H9 (cell line): ENCODE results near the gene MAPKAP1. TPM values are rescaled to one million over a fixed set of nuclear protein-coding genes. Genes with fewer than 3 reads are reported as not detected.

Source experiments
- DNase-seq: peaks from one replicate; pipeline ENCODE4 v3.0.0-alpha.2; 2017
- H2AFZ ChIP-seq: one replicate; pipeline ENCODE4 v1.6.1; 2013; ENCODE audit warnings: mild to moderate bottlenecking, low read length, control low read depth, moderate library complexity
- H2AK5ac ChIP-seq: 2 replicates; pipeline ENCODE4 v1.6.1; 2013; ENCODE audit warnings: low read length, control low read depth, mixed read lengths; ENCODE audit not compliant: insufficient read length
- H2BK120ac ChIP-seq: one replicate; pipeline ENCODE4 v1.6.1; 2013; ENCODE audit warnings: low read depth, mild to moderate bottlenecking, low read length, control low read depth, inconsistent platforms; ENCODE audit not compliant: poor library complexity, severe bottlenecking
- H2BK12ac ChIP-seq: 2 replicates; pipeline ENCODE4 v1.6.1; 2013; ENCODE audit warnings: low read length, control low read depth, mixed read lengths, low read depth; ENCODE audit not compliant: insufficient read length
- H2BK15ac ChIP-seq: 2 replicates; pipeline ENCODE4 v1.6.1; 2013; ENCODE audit warnings: low read depth, low read length, control low read depth
- H2BK20ac ChIP-seq: one replicate; pipeline ENCODE4 v1.6.1; 2013; ENCODE audit warnings: low read depth, mild to moderate bottlenecking, low read length, control low read depth, inconsistent platforms; ENCODE audit not compliant: poor library complexity, severe bottlenecking
- H2BK5ac ChIP-seq: 2 replicates; pipeline ENCODE4 v1.6.1; 2013; ENCODE audit warnings: low read length, control low read depth, mixed read lengths; ENCODE audit not compliant: insufficient read length
- H3K14ac ChIP-seq: 2 replicates; pipeline ENCODE4 v1.6.1; 2013; ENCODE audit warnings: low read length, control low read depth; ENCODE audit not compliant: insufficient read depth
- H3K18ac ChIP-seq: 2 replicates; pipeline ENCODE4 v1.6.1; 2013; ENCODE audit warnings: low read depth, mild to moderate bottlenecking, mixed read lengths, low read length, control low read depth; ENCODE audit not compliant: insufficient read length
- H3K23ac ChIP-seq: 2 replicates; pipeline ENCODE4 v1.6.1; 2013; ENCODE audit warnings: low read length, control low read depth, mixed read lengths, low read depth; ENCODE audit not compliant: insufficient read length
- H3K23me2 ChIP-seq: 2 replicates; pipeline ENCODE4 v1.6.1; 2013; ENCODE audit warnings: low read depth, mild to moderate bottlenecking, mixed read lengths, low read length, control low read depth; ENCODE audit not compliant: insufficient read length, poor library complexity, severe bottlenecking
- H3K27ac ChIP-seq: 2 replicates; pipeline ENCODE4 v1.5.1; 2013; ENCODE audit warnings: low read length, control low read depth, mixed read lengths, low read depth; ENCODE audit not compliant: insufficient read length
- H3K27me3 ChIP-seq: 2 replicates; pipeline ENCODE4 v1.6.1; 2013; ENCODE audit warnings: low read length, control low read depth, inconsistent platforms; ENCODE audit not compliant: insufficient read depth
- H3K4ac ChIP-seq: 2 replicates; pipeline ENCODE4 v1.6.1; 2013; ENCODE audit warnings: low read depth, mild to moderate bottlenecking, control low read depth, inconsistent platforms, low read length, moderate library complexity
- H3K4me1 ChIP-seq: 2 replicates; pipeline ENCODE4 v1.6.1; 2013; ENCODE audit warnings: low read length, control low read depth, inconsistent platforms; ENCODE audit not compliant: insufficient read depth
- H3K4me2 ChIP-seq: 2 replicates; pipeline ENCODE4 v1.6.1; 2013; ENCODE audit warnings: low read length, control low read depth, mixed read lengths; ENCODE audit not compliant: insufficient read length, insufficient read depth
- H3K56ac ChIP-seq: 2 replicates; pipeline ENCODE4 v1.6.1; 2013; ENCODE audit warnings: low read depth, mild to moderate bottlenecking, mixed read lengths, low read length, control low read depth; ENCODE audit not compliant: insufficient read length
- H3K79me1 ChIP-seq: 2 replicates; pipeline ENCODE4 v1.6.1; 2013; ENCODE audit warnings: low read depth, mild to moderate bottlenecking, moderate library complexity, low read length, control low read depth, inconsistent platforms; ENCODE audit not compliant: insufficient read depth, poor library complexity, severe bottlenecking
- H3K79me2 ChIP-seq: 2 replicates; pipeline ENCODE4 v1.6.1; 2013; ENCODE audit warnings: low read length, control low read depth, inconsistent platforms; ENCODE audit not compliant: insufficient read depth
- H3K9ac ChIP-seq: 2 replicates; pipeline ENCODE4 v1.6.1; 2013; ENCODE audit warnings: low read length, control low read depth, mixed read lengths; ENCODE audit not compliant: insufficient read length; ENCODE audit errors: extremely low read depth
- H3K9me3 ChIP-seq: one replicate; pipeline ENCODE4 v1.6.1; 2013; ENCODE audit warnings: low read depth, low read length, inconsistent platforms; ENCODE audit not compliant: control insufficient read depth
- H3T11ph ChIP-seq: one replicate; pipeline ENCODE4 v1.6.1; 2013; ENCODE audit warnings: mild to moderate bottlenecking, low read length, control low read depth, inconsistent platforms
- H4K20me1 ChIP-seq: one replicate; pipeline ENCODE4 v1.6.1; 2013; ENCODE audit not compliant: control insufficient read depth, insufficient read length, insufficient read depth
- H4K5ac ChIP-seq: 2 replicates; pipeline ENCODE4 v1.6.1; 2013; ENCODE audit warnings: low read depth, mild to moderate bottlenecking, mixed read lengths, low read length, control low read depth; ENCODE audit not compliant: insufficient read length
- H4K8ac ChIP-seq: replicated peaks from 2 replicates; pipeline ENCODE4 v1.6.1; 2013; ENCODE audit warnings: low read length, control low read depth, mixed read lengths, low read depth; ENCODE audit not compliant: insufficient read length
- H4K91ac ChIP-seq: 2 replicates; pipeline ENCODE4 v1.6.1; 2013; ENCODE audit warnings: low read depth, mild to moderate bottlenecking, moderate library complexity, mixed read lengths, low read length, control low read depth; ENCODE audit not compliant: insufficient read length
- H3K27ac Mint-ChIP-seq, 3 experiments: 2 replicates in 2 of 3; 3 replicates in 1 of 3; pipeline ENCODE4 v1.8.0; 2020 to 2021; ENCODE audit warnings: mixed read lengths in 3 of 3, mild to moderate bottlenecking in 1 of 3, moderate library complexity in 1 of 3
- H3K27me3 Mint-ChIP-seq: 2 replicates; pipeline ENCODE4 v1.8.0; 2021; ENCODE audit warnings: low read depth, mild to moderate bottlenecking, moderate library complexity, mixed read lengths
- H3K36me3 Mint-ChIP-seq, 3 experiments: 2 replicates in 2 of 3; 3 replicates in 1 of 3; pipeline ENCODE4 v1.8.0; 2020 to 2021; ENCODE audit warnings: low read depth in 3 of 3, mixed read lengths in 3 of 3; ENCODE audit not compliant: insufficient read depth in 1 of 3
- H3K4me1 Mint-ChIP-seq, 2 experiments: 2 replicates each; pipeline ENCODE4 v1.8.0; 2020; ENCODE audit warnings: mixed read lengths in 2 of 2
- H3K4me3 Mint-ChIP-seq, 2 experiments: 2 replicates in 1 of 2; 3 replicates in 1 of 2; pipeline ENCODE4 v1.8.0; 2020 to 2021; ENCODE audit warnings: mild to moderate bottlenecking in 2 of 2, mixed read lengths in 2 of 2, moderate library complexity in 1 of 2
- H3K9me3 Mint-ChIP-seq, 2 experiments: 2 replicates in 1 of 2; 3 replicates in 1 of 2; pipeline ENCODE4 v1.8.0; 2020; ENCODE audit warnings: mild to moderate bottlenecking in 2 of 2, mixed read lengths in 2 of 2, moderate library complexity in 1 of 2
- whole genome bisulfite sequencing: extraction: QIAGEN DNeasy Blood & Tissue Kit; methylation state at CpG from one replicate; pipeline ENCODE4 v1.1.7; 2013; ENCODE audit warnings: missing lambda C conversion rate, low lambda C conversion rate, mixed read lengths; ENCODE audit not compliant: insufficient read length; ENCODE audit errors: extremely low coverage; 5-methylcytosine and 5-hydroxymethylcytosine counted together
- total RNA-seq: library from RNA; stranded (reverse); gene quantifications from 2 replicates; pipeline ENCODE4 v1.2.1, GENCODE V29; 2021
- TF ChIP-seq, protein P1 (sequence below): fragments of 200-600 bp; sonication (generic); conservative IDR thresholded peaks from 3 replicates; pipeline ENCODE4 v1.8.0; 2021; ENCODE audit warnings: antibody characterized with exemption, mild to moderate bottlenecking

Gene MAPKAP1
- total RNA-seq, 1 experiment from 2014 or later, result 97.0 TPM

DNA sequence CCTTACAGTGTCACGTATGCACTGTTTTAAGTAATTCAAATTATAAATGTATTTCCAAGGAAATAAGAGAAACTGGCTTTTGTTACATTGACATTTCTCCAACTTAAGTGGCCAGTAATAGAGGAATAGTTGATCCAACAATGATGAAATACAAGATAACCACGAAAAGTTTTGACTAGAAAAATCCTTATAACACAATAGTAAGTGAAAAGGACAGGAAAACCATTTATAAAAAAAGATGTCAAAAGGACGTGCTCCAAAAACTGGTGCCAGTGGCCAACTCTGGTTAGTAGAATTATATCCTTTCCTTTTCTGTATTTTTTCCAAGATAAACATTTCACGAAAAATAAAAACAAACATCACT lies 234.5 kb downstream of the MAPKAP1 start:
- Histone ChIP-seq H2AFZ (no peak overlapping the region), H4K91ac (no peak overlapping the region), H2AK5ac (no peak overlapping the region), H2BK15ac (no peak overlapping the region), H3K56ac (no peak overlapping the region), H3K23me2 (no peaks in the 10 kb centered on the region), H3K79me2 (no peaks in the 10 kb centered on the region), H3K27ac (no peak overlapping the region), H3K4me2 (no peak overlapping the region), H2BK5ac (no peak overlapping the region), H3K23ac (no peak overlapping the region), H3K14ac (no peak overlapping the region), H3K79me1 (no peaks in the 10 kb centered on the region), H4K20me1 (no peaks in the 10 kb centered on the region), H4K5ac (no peak overlapping the region), H3K9me3 (no peaks in the 10 kb centered on the region), H4K8ac (no peak overlapping the region), H3K9ac (no peak overlapping the region), H2BK20ac (no peak overlapping the region), H3K18ac (no peak overlapping the region), H3K4ac (no peak overlapping the region), H3K27me3 (no peaks in the 10 kb centered on the region), H2BK120ac (no peak overlapping the region), H3T11ph (no peak overlapping the region), H3K4me1 (no peaks in the 10 kb centered on the region), H2BK12ac (no peak overlapping the region)
- WGBS, result no CpG with 5 or more reads among the region's 4 CpGs
- Mint-ChIP-seq H3K27me3 (no peaks in the 10 kb centered on the region), H3K4me1 (peaks cover 16 to 17% of the 10 kb centered on the region in 2 experiments), H3K27ac (no peak overlapping the region), H3K9me3 (no peaks in the 10 kb centered on the region), H3K4me3 (no peak overlapping the region), H3K36me3 (peaks cover 0 to 3% (median 0%) of the 10 kb centered on the region in 3 experiments; a peak in 2 of 7 replicates)
- TF ChIP-seq, protein P1, sequence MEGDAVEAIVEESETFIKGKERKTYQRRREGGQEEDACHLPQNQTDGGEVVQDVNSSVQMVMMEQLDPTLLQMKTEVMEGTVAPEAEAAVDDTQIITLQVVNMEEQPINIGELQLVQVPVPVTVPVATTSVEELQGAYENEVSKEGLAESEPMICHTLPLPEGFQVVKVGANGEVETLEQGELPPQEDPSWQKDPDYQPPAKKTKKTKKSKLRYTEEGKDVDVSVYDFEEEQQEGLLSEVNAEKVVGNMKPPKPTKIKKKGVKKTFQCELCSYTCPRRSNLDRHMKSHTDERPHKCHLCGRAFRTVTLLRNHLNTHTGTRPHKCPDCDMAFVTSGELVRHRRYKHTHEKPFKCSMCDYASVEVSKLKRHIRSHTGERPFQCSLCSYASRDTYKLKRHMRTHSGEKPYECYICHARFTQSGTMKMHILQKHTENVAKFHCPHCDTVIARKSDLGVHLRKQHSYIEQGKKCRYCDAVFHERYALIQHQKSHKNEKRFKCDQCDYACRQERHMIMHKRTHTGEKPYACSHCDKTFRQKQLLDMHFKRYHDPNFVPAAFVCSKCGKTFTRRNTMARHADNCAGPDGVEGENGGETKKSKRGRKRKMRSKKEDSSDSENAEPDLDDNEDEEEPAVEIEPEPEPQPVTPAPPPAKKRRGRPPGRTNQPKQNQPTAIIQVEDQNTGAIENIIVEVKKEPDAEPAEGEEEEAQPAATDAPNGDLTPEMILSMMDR, result no peak
- no peak for DNase-seq
